Measurements from ENCODE around the gene MSRB2. TPM values are rescaled to one million over a fixed set of nuclear protein-coding genes. Genes with fewer than 3 reads are reported as not detected.
A peak's percentile ranks its signal among the peaks of the same experiment; 100 is the strongest.
"Not testable (repeated sequence)": the region's sequence is repeated elsewhere in the genome, so short reads cannot be mapped to it uniquely, and the experiment has no call there.

Gene MSRB2
- total RNA-seq, 2 donors from 2014 or later = 4.9 to 6.3 TPM

DNA sequence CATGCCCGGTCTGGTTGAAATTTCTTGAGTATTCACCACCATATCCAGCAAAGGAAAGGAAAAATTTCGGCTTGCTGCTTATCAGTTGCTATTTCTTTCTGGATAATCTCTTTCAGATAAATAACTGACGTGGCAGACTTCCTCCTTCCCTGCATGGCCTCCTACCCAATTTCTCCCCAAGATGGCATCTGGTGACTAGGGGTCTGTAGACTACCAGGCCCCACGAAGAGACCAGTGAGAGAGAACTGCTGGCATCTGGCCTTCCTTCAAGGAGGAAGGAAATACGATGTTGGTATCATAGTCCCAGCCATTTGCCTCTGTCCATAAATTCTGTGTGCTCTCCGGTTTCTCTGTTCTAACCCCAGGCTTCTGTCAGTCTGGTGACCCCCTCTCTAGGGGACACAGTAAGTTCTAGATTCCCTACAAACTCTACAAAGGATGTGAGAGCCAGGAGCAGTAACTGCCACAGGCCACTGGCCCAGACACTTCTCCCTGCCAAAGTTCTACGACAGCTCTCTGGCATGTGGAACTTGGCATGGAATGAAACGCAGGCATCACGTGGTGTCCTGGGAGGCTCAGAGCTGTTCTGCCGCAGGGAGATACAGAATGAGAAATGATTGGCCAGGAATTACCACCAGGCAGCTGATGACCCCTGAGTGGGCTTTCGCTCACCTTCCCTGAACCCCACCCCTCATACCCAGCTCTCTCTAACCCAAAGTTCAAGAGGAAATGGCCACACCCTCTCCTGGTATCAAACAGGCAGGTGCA lies 30.0 kb upstream of the MSRB2 start:
- Histone ChIP-seq H3K4me3 (no peak overlapping the region), H3K27me3 (no peaks in the 10 kb centered on the region), H3K27ac (peak overlapping the region; percentile 52 to 81 (median 65)), H3K9me3 (no peaks in the 10 kb centered on the region), H3K4me1 (peaks cover 31% of the 10 kb centered on the region), H3K36me3 (replicated peaks in 1 of 2; ENCODE audit: insufficient read depth in 1 of 2, low read depth in 2 of 2) (no peaks in the 10 kb centered on the region)
- intact Hi-C loops (cut with DNase I) = no loop called here
- WGBS, 2 donors = 15 to 18% methylated on average over 11 of the region's 11 CpGs
- TF ChIP-seq, protein P1, sequence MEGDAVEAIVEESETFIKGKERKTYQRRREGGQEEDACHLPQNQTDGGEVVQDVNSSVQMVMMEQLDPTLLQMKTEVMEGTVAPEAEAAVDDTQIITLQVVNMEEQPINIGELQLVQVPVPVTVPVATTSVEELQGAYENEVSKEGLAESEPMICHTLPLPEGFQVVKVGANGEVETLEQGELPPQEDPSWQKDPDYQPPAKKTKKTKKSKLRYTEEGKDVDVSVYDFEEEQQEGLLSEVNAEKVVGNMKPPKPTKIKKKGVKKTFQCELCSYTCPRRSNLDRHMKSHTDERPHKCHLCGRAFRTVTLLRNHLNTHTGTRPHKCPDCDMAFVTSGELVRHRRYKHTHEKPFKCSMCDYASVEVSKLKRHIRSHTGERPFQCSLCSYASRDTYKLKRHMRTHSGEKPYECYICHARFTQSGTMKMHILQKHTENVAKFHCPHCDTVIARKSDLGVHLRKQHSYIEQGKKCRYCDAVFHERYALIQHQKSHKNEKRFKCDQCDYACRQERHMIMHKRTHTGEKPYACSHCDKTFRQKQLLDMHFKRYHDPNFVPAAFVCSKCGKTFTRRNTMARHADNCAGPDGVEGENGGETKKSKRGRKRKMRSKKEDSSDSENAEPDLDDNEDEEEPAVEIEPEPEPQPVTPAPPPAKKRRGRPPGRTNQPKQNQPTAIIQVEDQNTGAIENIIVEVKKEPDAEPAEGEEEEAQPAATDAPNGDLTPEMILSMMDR (IDR thresholded peaks at IDR 0.05) = peak in 3 of 7 experiments; percentile 2 to 22 (median 22)
- peak in 1 of 3 donors; percentile 3 for TF ChIP-seq POLR2A (IDR thresholded peaks at IDR 0.05)
- peak; percentile 86 to 91 (median 90) for DNase-seq
- peak; percentile 97 for ATAC-seq

DNA sequence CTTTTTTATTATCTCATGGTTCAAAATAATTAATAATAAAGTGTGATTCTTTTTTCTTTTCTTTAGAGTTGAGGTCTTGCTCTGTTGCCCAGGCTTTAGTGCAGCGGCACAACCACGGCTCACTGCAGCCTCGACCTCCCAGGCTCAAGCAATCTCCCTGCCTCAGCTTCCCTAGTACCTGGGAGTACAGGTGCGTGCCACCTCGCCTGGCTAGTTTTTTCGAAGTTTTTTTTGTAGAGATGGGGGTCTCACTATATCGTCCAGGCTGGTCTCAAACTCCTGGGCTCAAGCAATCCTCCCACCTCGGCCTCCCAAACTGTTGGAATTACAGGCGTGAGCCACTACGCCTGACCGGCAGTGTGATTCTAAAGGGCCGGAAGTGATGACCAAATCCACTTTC lies 28.0 kb upstream of the MSRB2 start:
- no peak for DNase-seq
- no peaks in the 10 kb centered on the region for H3K27me3 ChIP-seq
- H3K4me1 ChIP-seq = peaks cover 22% of the 10 kb centered on the region
- H3K9me3 ChIP-seq = no peaks in the 10 kb centered on the region
- H3K36me3 ChIP-seq (replicated peaks in 1 of 2; ENCODE audit: insufficient read depth in 1 of 2, low read depth in 2 of 2) = no peaks in the 10 kb centered on the region
- TF ChIP-seq POLR2A (IDR thresholded peaks at IDR 0.05) = no peak
- TF ChIP-seq, protein P1 (IDR thresholded peaks at IDR 0.05) = no peak
- ATAC-seq = no peak
- H3K4me3 ChIP-seq = no peak overlapping the region
- H3K27ac ChIP-seq = no peak overlapping the region
- intact Hi-C loops (cut with DNase I) = no loop called here
- 90 to 92% methylated on average over 12 of the region's 12 CpGs for WGBS, 2 donors

DNA sequence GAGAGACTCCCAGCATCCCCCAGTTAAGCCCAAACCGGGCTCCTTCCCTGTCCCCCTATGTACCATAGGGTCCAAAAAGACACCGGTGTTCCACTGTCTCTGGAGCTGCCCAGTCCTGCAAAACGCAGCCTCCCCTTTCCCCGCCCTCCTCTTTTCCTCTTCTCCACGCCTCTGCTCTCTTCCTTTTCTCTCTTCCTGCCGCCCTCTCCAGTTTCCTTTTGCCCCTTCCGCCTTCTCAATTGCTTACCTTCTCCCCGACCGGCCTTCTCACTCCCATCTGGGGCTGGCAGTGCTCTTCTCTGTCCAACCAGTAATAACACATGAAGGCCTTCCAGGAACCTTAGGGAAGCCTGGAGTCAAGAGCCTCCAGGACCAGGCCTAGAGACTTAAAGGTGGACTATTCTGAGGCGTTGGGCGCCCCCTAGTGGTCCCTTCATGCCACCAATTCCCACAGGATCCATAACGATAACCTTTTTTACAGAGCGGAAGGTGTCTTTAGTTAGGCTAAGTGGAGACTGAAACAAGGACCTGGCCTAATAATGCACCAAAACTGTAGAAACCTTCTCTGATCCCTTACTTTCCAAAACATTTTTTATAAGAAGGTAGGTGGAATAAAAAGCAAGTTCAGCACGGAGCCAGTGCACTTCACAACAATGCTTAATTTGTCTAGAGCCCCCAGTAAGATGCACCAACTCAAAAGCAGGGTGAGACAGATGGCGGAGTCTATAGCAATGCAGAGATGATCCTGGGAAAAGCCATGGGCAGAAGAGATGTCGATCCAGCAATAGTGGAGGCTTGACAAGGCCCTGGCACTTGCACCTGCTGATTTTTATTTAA lies 27.2 kb upstream of the MSRB2 start:
- H3K4me1 ChIP-seq = peaks cover 17% of the 10 kb centered on the region
- WGBS, 2 donors = 57 to 59% methylated on average over 15 to 16 of the region's 16 CpGs
- DNase-seq (peak; percentile 76 to 87 (median 80)), ATAC-seq (peak; percentile 58)
- H3K36me3 ChIP-seq (replicated peaks in 1 of 2; ENCODE audit: insufficient read depth in 1 of 2, low read depth in 2 of 2) = no peaks in the 10 kb centered on the region
- H3K9me3 ChIP-seq = no peaks in the 10 kb centered on the region
- H3K4me3 ChIP-seq = no peak overlapping the region
- intact Hi-C loops (cut with DNase I) = no loop called here
- no peak overlapping the region for H3K27ac ChIP-seq
- TF ChIP-seq, protein P1 (IDR thresholded peaks at IDR 0.05) = peak; percentile 46 to 69 (median 57)
- TF ChIP-seq POLR2A (IDR thresholded peaks at IDR 0.05) = no peak
- no peaks in the 10 kb centered on the region for H3K27me3 ChIP-seq

DNA sequence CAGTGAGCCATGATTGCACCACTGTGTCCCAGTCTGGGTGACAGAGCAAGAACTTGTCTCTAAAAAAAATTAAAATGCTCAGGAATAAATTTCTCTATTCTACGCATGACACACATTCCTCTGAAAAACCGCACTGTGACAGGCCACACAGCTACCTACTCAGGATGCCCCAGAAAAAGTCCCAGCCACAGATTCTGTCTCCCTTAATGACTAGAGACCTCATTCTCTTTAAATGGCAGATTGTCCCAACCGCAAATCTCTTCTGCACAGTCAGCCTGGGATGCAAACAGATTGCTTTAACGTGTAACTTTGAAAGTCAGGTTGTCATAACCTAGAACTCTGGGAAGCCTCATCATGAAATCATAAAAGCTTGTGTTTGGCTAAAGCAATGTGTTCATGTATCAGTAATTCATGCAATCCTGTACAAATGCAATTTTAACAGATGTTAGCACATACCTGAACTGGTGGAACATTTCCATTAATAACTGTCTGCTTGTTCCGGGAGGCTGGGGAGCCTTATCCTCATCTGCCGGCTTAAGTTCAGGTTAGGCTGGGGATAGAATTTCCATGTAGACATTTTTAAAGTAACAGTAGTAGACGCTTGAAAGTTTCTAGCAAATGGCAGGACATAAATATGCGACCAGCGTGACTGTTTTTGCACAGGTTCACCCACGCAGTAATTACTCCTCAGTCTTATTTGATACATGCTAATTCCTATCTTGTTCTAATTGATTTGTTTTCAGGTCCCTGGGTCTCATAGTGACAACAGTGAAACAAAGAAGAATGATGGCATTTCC lies 26.2 kb upstream of the MSRB2 start:
- WGBS, 2 donors = 72 to 75% methylated on average over 10 of the region's 10 CpGs
- H3K27ac ChIP-seq = no peak overlapping the region
- no peak for TF ChIP-seq POLR2A (IDR thresholded peaks at IDR 0.05)
- TF ChIP-seq, protein P1 (IDR thresholded peaks at IDR 0.05) = no peak
- H3K4me3 ChIP-seq = no peak overlapping the region
- H3K4me1 ChIP-seq = peaks cover 17% of the 10 kb centered on the region
- no peaks in the 10 kb centered on the region for H3K36me3 ChIP-seq (replicated peaks in 1 of 2; ENCODE audit: insufficient read depth in 1 of 2, low read depth in 2 of 2)
- H3K27me3 ChIP-seq = no peaks in the 10 kb centered on the region
- ATAC-seq (no peak), DNase-seq (no peak)
- no peaks in the 10 kb centered on the region for H3K9me3 ChIP-seq
- intact Hi-C loops (cut with DNase I) = no loop called here

DNA sequence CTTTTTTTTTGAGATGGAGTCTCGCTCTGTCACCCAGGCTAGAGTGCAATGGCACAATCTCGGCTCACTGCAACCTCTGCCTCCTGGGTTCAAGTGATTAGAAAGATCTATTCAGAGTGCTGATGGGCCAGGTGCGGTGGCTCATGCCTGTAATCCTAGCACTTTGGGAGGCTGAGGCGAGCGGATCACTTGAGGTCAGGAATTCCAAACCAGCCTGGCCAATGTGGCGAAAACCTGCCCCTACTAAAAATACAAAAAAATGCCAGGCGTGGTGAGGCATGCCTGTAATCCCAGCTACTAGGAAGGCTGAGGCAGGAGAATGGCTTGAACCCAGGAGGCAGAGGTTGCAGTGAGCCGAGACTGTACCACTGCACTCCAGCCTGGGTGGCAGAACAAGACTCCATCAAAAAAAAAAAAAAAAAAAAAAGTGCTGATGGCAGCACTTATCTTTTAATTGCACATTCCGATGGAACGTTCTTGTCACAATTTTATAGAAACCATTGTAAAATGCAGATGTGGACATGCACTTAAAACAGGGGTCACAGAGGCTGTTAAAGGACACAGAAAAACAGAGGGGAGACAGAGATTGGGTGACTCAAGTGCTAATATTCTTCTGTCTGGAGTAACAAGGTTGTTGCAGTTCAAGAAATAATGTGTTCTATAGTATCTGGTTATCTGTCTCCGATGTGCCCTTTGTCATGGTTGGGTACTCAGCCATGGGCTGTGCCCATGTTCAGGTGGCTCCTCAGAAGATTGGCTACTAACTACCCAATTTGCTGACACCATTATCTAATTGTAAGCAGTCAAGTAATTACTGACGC lies 25.1 kb upstream of the MSRB2 start:
- H3K27me3 ChIP-seq; H3K9me3 ChIP-seq; intact Hi-C loops (cut with DNase I); H3K4me1 ChIP-seq; DNase-seq; ATAC-seq; H3K36me3 ChIP-seq (replicated peaks in 1 of 2; ENCODE audit: insufficient read depth in 1 of 2, low read depth in 2 of 2); H3K4me3 ChIP-seq; H3K27ac ChIP-seq: not testable (repeated sequence)
- 87 to 89% methylated on average over 12 of the region's 12 CpGs for WGBS, 2 donors
